ENCODE results near the gene TMEM63C.

TMEM63C gene

GRCh38 chr14:77258566-77258965, 77.0 kb downstream of the TMEM63C start:
- no peak for DNase-seq

GRCh38 chr14:77259025-77259715, 77.6 kb downstream of the TMEM63C start:
- no peak for DNase-seq

DNA sequence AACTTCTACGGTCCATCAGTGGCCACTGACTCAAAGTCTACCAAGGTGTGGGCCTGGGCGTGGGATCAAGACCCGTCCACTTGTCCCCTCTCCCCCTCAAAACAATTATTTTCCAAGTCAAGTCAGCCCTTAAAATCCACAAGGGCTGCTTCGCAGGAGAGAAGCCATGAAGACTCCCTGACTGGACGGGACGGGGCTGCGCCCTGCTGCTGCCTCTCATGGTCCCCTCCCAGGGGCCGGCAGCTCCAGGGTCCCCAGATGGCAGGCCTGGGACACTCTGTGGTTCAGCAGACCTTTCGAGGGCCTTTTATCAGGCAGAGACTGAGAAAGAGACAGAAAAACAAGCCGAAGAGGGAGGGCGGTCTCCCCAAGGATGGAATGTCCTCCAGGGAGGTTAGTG, 78.6 kb downstream of the TMEM63C start:
- DNase-seq, result no peak

DNA sequence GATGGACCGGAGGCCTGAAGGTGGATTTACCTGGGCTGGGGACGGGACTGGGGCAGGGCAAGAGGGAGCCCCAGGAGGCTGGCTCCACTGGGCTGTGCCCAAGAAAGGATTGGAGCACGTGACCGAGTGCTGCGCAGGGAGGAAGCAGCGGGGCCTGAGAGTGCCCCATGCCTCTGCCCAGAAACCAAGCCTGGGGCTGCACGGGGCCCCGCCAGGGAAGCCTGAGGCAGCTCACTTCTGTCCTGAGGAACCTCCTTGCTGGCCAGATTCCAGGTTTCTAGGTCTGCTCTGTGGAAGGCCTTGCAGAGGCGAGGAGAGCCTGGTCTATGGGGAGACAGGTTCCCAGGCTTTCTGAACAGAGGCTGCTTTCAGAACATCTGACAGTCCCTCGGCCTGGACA, 79.0 kb downstream of the TMEM63C start:
- no peak for DNase-seq

- no peak for DNase-seq
These were observed 83.0 kb downstream of the TMEM63C start for GRCh38 chr14:77264466-77265186.

DNA sequence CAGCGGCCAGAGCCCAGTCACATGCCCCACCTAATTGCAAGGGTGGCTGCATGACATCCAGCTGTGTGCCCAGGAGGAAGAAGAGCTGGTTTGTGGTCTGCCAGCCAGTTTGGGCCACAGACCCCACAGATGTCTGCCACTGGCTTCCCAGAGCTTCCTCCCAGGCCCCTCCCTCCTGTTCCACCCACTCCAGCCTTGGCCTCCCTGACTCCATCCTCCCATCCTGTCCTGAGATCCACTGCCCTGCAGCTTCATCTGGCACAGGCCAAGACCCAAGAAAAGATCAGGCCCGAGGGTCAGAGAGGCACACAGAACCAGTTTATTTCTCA, 83.6 kb downstream of the TMEM63C start:
- no peak for DNase-seq

GRCh38 chr14:77265561-77266335, 84.2 kb downstream of the TMEM63C start:
- no peak for DNase-seq

GRCh38 chr14:77266336-77266735, 84.7 kb downstream of the TMEM63C start:
- no peak for DNase-seq

DNA sequence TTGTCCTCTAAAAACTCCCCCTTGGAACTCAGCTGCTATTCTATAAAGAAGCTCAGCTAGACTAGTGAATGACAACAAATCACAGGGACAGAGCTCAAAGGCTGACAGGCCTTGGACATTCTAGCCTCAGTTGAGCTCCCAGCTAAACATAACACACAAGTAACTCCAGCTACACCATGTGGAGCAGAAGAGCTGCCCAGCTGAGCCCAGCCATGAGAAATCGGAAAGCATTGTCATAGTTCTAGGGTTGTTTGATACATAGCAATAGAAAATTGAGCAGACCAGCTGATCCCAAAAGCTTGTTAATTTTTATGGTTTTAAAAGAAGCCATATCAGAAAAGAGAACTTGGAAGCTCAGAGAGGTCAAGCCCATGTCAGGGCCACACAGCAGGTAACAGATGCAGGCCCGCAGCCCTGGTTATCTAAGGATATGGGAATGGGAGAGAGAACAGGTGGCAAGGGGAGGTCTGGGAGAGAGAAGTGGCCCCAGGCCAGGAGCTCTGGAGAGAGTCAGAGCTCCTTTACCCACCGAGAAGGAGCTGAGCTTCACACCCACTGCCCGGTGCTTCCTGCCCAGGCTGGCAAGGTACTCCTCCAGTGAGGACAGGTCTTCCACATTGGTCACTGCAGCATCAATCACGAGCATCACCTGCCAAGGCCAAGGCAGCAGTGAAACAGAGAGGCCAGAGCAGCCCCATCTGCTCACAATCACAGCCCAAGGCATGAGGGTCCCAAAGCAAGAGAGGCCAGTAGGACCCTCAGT, 86.5 kb downstream of the TMEM63C start:
- DNase-seq, result no peak

DNA sequence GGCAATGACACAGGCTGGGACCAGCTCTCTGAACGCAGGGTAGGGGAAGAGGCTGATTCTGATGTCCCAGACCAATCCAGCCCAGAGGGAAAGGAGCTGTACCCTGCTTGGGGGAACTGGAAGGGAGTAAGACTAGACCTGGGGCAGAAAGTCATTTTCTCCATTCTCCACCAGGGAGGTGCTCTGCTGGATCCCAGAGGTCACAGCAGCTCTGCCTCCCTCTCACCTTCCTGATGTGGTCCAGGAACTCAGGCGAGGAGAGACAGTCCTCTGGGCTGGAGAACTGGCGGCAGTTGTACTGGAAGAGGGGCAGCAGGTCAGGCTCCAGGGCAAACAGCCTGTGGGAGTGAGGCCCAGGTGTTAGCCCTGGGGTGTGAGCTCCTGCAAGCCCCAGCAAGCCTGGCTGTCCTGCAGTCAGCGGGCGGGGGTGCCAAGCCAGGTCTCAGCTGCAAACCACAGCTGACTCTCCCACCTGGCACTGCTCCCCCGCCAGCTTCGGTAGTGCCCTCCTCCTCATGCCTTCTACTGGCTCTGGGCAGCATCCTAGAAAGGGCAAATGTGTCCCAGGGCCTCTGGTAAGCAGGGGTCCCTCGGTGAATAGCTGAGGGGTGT, 87.5 kb downstream of the TMEM63C start:
- DNase-seq, result no peak

- DNase-seq, result no peak
These were observed 88.9 kb downstream of the TMEM63C start for GRCh38 chr14:77270361-77271112.

- no peak for DNase-seq
These were observed 89.6 kb downstream of the TMEM63C start, which contains the start of gene NGB for GRCh38 chr14:77271113-77271710. Gene NGB (minus strand): TSS chr14:77271206. CDS start chr14:77270937, 269 bp downstream.

GRCh38 chr14:77272261-77272660, 90.7 kb downstream of the TMEM63C start:
- no peak for DNase-seq

- DNase-seq, result no peak
These were observed 92.2 kb downstream of the TMEM63C start for GRCh38 chr14:77273796-77274195.

DNA sequence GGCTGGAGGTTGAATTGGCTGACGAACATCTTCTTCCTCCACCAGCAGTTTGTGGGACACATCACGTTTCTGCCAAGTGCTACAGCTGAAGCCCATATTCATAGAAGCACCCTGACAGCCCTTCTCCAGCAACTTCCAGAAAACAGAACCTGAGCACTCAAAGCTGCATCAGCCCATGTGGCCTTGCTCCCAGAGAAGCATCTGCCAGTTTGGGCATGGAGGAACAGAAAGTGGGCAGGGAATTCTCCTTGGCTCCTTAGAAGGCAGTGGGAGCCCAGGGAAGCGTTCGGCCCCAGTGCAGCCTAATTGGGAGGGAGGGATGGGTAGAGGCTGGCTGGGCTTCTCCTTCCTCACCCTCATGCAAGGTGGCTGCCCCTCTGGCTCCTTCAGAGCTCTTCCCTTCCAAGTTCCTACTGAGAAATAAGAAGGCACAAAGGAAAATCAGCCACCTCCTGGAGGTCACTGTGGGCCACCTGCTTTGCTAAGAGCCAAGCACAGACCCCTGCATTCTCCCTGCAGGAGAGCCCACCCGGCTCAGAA, 93.5 kb downstream of the TMEM63C start:
- DNase-seq, result no peak

DNA sequence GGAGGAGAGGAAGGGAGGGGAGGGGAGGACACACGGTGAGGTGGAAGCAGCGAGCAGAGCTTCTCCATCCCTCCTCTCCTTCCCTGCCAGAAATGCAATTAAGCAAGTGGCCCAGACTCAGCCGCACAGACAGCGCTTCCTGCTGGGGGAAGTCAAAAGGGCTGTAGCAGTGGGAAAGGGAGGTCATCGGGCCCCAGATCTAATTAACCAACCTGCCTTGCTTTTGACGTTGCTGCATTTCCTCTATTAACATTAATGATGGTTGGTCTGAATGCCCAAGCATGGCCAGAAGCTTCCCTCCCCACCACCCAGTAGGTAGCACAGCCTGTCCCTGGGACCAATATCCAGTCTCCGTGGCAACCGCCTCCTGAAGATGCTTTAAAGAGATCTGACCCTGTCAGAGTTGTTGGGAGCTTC, 94.0 kb downstream of the TMEM63C start:
- DNase-seq, result no peak

GRCh38 chr14:77276295-77276935, 94.8 kb downstream of the TMEM63C start:
- no peak for DNase-seq

- no peak for DNase-seq
These were observed 95.4 kb downstream of the TMEM63C start for GRCh38 chr14:77276959-77277358.

DNA sequence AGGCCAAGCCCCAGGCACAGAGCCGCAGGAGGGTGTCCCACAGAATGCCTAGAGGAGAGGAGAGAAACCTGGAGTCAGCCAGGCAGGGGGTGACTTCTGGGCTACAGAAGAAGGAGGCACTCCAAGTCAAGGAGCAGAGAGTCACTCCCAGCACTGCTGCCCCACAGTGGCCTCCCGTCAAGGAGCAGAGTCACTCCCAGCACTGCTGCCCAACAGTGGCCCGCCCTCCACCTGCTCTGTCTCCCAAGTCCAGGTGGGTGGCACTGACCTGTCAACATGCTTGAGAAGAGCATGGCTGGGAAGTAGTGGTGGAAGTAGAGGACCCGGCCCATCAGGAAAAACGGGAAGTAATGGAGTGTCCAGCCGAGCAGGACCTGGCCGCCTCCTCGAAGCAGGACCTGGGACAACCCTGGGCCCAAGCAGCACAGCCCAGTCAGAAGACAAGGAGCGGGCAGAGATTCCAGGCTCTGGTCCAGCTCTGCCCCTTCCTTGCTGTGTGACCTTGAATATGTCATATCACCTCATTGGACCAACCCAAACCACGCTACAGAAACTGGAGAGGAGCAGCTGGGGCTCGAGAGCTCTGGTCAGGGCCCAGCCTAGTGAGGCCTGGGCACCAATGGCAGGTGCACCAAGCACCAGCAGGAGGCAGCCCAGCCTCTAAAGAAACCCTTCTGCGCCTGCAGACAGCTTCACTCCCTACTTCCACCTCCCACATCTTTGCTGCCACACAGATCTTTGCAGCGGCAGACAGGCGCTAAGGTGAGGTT, 97.0 kb downstream of the TMEM63C start:
- DNase-seq, result no peak

DNA sequence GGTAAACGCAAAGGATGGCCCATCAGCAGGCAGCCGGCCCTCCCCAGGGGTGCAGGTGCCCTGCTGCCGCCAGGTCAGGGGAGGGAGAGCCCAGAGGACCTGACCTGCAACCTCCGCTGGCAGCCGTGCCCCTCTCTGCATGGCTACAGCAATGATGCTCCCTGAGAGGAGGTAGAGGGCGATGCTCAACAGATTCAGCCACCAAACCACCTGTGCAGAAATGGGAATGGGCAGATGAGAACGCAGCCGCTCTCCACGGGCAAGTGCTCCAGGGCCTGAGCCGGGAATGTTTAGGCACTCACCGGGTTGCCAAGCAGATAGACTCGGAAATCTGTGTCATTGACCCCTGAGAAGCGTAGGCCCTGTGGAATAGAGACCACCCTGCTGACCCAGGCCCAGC, 98.1 kb downstream of the TMEM63C start:
- DNase-seq, result no peak

Data from stimulated activated CD4-positive, alpha-beta T cell treated with anti-CD3 and anti-CD28 coated beads, Interleukin-1b, Interleukin-23, amount 100 ng/mL, for 48 hours (primary cell).